ENCODE results near the gene NUP214.
"Not testable (repeated sequence)": the region's sequence is repeated elsewhere in the genome, so short reads cannot be mapped to it uniquely, and the experiment has no call there.

Gene NUP214

DNA sequence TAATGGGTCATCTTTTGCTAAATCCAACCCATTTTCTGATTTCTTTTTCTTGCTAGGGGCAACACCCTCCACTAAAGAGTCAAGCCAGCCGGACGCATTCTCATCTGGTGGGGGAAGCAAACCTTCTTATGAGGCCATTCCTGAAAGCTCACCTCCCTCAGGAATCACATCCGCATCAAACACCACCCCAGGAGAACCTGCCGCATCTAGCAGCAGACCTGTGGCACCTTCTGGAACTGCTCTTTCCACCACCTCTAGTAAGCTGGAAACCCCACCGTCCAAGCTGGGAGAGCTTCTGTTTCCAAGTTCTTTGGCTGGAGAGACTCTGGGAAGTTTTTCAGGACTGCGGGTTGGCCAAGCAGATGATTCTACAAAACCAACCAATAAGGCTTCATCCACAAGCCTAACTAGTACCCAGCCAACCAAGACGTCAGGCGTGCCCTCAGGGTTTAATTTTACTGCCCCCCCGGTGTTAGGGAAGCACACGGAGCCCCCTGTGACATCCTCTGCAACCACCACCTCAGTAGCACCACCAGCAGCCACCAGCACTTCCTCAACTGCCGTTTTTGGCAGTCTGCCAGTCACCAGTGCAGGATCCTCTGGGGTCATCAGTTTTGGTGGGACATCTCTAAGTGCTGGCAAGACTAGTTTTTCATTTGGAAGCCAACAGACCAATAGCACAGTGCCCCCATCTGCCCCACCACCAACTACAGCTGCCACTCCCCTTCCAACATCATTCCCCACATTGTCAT is 72.0 kb downstream of the NUP214 start:
- H3K9me3 ChIP-seq (ENCODE audit: control insufficient read depth, low read length): no peaks in the 10 kb centered on the region
- H3K27ac ChIP-seq (ENCODE audit: low read depth, low read length, severe bottlenecking): no peak overlapping the region
- peaks cover 88% of the 10 kb centered on the region for H3K36me3 ChIP-seq (ENCODE audit: control insufficient read depth, insufficient read depth, low read length)
- H3K4me3 ChIP-seq (ENCODE audit: extremely low read depth, insufficient read depth, low read length, poor library complexity, severe bottlenecking): no peak overlapping the region
- 93% methylated on average over 9 to 11 of the region's 11 CpGs for WGBS, 2 experiments (ENCODE audit: insufficient coverage in 2 of 2)
- no peaks in the 10 kb centered on the region for H3K4me1 ChIP-seq (ENCODE audit: control insufficient read depth, insufficient read depth, low read length, poor library complexity, severe bottlenecking)

DNA sequence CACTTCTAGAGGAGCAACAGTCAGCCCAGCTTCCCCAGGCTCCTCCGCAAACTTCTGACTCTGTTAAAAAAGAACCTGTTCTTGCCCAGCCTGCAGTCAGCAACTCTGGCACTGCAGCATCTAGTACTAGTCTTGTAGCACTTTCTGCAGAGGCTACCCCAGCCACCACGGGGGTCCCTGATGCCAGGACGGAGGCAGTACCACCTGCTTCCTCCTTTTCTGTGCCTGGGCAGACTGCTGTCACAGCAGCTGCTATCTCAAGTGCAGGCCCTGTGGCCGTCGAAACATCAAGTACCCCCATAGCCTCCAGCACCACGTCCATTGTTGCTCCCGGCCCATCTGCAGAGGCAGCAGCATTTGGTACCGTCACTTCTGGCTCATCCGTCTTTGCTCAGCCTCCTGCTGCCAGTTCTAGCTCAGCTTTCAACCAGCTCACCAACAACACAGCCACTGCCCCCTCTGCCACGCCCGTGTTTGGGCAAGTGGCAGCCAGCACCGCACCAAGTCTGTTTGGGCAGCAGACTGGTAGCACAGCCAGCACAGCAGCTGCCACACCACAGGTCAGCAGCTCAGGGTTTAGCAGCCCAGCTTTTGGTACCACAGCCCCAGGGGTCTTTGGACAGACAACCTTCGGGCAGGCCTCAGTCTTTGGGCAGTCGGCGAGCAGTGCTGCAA is 72.8 kb downstream of the NUP214 start:
- Histone ChIP-seq H3K4me3 (ENCODE audit: extremely low read depth, insufficient read depth, low read length, poor library complexity, severe bottlenecking) (no peak overlapping the region), H3K27ac (ENCODE audit: low read depth, low read length, severe bottlenecking) (no peak overlapping the region), H3K9me3 (ENCODE audit: control insufficient read depth, low read length) (no peaks in the 10 kb centered on the region), H3K36me3 (ENCODE audit: control insufficient read depth, insufficient read depth, low read length) (peaks cover 88% of the 10 kb centered on the region), H3K4me1 (ENCODE audit: control insufficient read depth, insufficient read depth, low read length, poor library complexity, severe bottlenecking) (no peaks in the 10 kb centered on the region)
- WGBS, 2 experiments (ENCODE audit: insufficient coverage in 2 of 2): 97 to 98% methylated on average over 15 of the region's 15 CpGs

DNA sequence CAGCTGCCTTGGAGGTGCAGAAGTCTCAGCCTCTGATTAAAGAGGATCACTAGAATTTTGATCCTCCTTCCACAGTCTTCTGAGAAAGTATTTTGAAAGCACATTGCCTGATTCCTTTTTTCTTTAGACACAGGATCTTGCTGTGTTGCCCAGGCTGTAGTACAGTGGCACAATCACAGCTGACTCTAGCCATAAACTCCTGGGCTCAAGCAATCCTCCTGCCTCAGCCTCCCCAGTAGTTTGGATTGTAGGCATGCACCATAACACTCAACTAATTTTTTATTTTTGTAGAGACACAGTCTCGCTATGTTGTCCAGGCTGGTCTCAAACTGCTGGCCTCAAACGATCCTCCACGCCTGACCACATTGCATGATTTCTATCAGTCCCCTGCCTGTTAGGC is 76.5 kb downstream of the NUP214 start:
- WGBS, 2 experiments (ENCODE audit: insufficient coverage in 2 of 2): 96% methylated on average over 3 of the region's 3 CpGs
- H3K36me3 ChIP-seq (ENCODE audit: control insufficient read depth, insufficient read depth, low read length): peaks cover 95% of the 10 kb centered on the region
- no peaks in the 10 kb centered on the region for H3K4me1 ChIP-seq (ENCODE audit: control insufficient read depth, insufficient read depth, low read length, poor library complexity, severe bottlenecking)
- H3K9me3 ChIP-seq (ENCODE audit: control insufficient read depth, low read length): no peaks in the 10 kb centered on the region
- no peak overlapping the region for H3K4me3 ChIP-seq (ENCODE audit: extremely low read depth, insufficient read depth, low read length, poor library complexity, severe bottlenecking)
- no peak overlapping the region for H3K27ac ChIP-seq (ENCODE audit: low read depth, low read length, severe bottlenecking)

DNA sequence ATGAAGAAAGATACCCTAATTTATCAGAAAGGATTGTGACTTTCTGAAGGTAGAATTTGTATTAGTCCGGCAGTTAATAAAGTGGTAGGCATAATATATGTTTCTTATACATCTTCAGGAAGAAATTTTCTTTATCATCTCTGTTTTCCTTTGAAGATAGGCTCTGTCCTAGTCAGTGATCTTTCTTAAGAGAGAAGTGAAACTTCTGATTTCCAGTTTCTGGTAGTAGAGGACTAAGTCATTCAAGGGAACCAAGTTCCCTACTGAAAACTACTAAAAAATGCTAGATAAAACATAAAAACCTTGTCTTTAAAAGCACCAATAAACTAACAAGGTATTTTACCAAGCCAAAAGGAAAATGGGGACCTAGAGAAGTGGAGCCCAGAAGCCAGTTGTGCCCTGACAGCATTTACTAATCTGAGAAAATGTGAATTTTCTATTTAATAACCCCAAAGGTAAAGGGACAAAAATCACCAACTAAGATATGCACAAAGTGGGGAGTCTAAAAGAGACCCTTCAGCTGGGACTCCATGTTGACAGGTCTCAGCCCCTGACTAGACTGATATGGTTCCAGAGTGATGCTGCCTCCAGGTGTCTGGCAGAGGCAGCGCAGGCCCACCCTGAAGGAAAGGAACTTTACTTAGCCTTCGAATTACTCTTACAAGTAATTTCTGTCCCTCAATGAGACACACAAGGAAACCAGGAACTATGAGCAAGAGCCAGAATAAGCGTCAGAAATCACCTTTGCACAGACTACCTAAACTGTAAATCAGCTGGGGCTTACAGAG is 78.2 kb downstream of the NUP214 start:
- H3K4me1 ChIP-seq (ENCODE audit: control insufficient read depth, insufficient read depth, low read length, poor library complexity, severe bottlenecking): no peaks in the 10 kb centered on the region
- WGBS, 2 experiments (ENCODE audit: insufficient coverage in 2 of 2): 80 to 90% methylated on average over 1 of the region's 4 CpGs
- H3K27ac ChIP-seq (ENCODE audit: low read depth, low read length, severe bottlenecking): no peak overlapping the region
- H3K9me3 ChIP-seq (ENCODE audit: control insufficient read depth, low read length): no peaks in the 10 kb centered on the region
- no peak overlapping the region for H3K4me3 ChIP-seq (ENCODE audit: extremely low read depth, insufficient read depth, low read length, poor library complexity, severe bottlenecking)
- H3K36me3 ChIP-seq (ENCODE audit: control insufficient read depth, insufficient read depth, low read length): peaks cover 95% of the 10 kb centered on the region

DNA sequence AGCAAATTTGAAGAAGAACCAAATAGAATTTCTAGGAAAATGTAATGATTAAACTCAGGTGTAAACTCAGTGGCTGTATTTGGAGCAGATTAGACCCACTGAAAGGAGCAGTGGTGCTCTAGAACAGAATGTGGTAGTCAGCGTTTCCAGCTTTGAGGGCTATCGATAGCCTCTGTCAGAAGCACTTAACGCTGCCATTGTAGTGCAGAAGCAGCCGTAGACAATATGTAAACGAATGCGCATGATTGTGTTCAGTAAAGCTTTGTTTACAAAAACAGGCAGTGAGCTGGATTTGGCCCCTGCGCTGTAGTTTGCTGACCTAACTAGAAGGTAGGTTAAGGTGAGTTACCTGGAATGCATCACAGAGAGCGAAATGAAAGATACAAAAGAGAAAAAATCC is 78.9 kb downstream of the NUP214 start:
- no peaks in the 10 kb centered on the region for H3K9me3 ChIP-seq (ENCODE audit: control insufficient read depth, low read length)
- WGBS, 2 experiments (ENCODE audit: insufficient coverage in 2 of 2): 65 to 78% methylated on average over 6 to 7 of the region's 8 CpGs
- H3K4me1 ChIP-seq (ENCODE audit: control insufficient read depth, insufficient read depth, low read length, poor library complexity, severe bottlenecking): no peaks in the 10 kb centered on the region
- no peak overlapping the region for H3K27ac ChIP-seq (ENCODE audit: low read depth, low read length, severe bottlenecking)
- H3K4me3 ChIP-seq (ENCODE audit: extremely low read depth, insufficient read depth, low read length, poor library complexity, severe bottlenecking): no peak overlapping the region
- peaks cover 94% of the 10 kb centered on the region for H3K36me3 ChIP-seq (ENCODE audit: control insufficient read depth, insufficient read depth, low read length)

DNA sequence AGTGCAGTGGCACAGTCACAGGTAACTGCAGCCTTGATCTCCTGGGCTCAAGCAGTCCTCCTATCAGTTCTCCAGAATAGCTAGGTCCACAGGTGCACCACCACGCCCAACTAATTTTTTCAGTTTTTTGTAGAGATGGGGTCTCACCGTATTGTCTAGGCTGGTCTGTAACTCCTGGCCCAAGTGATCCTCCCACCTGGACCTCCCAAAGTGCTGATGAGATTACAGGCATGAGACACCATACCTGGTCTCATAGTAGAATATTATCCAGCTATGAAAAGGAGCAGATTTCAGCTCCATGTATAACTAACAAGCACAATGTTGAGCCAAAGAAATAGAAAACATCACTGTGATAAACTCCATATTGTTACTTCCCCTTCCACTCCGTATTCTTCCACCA is 81.1 kb downstream of the NUP214 start:
- Histone ChIP-seq H3K4me3 (ENCODE audit: extremely low read depth, insufficient read depth, low read length, poor library complexity, severe bottlenecking) (no peak overlapping the region), H3K27ac (ENCODE audit: low read depth, low read length, severe bottlenecking) (no peak overlapping the region), H3K36me3 (ENCODE audit: control insufficient read depth, insufficient read depth, low read length) (peaks cover 90% of the 10 kb centered on the region), H3K4me1 (ENCODE audit: control insufficient read depth, insufficient read depth, low read length, poor library complexity, severe bottlenecking) (no peaks in the 10 kb centered on the region), H3K9me3 (ENCODE audit: control insufficient read depth, low read length) (peaks cover 4% of the 10 kb centered on the region)
- WGBS, 2 experiments (ENCODE audit: insufficient coverage in 2 of 2): 100% methylated on average over 1 of the region's 3 CpGs; no CpG with 5 or more reads in 1 of the 2 experiments

DNA sequence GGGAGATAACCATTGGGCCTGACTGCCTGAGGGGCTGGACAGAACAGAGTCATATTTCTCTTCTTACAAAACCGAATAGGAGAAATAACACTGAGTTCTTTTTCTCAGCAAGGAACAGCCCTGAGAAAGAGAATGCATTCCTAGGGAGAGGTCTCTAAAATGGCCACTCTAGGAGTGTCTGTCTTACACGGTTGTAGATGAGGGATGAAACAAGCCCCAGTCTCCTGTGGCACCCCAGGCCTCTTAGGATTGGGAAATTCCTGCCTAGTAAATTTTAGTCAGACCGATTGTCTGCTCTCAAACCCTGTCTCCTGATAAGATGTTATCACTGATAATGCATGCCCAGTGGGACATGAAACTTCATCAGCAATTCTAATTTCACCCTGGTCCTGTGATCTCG is 86.5 kb downstream of the NUP214 start:
- H3K4me1 ChIP-seq (ENCODE audit: control insufficient read depth, insufficient read depth, low read length, poor library complexity, severe bottlenecking); H3K27ac ChIP-seq (ENCODE audit: low read depth, low read length, severe bottlenecking); H3K4me3 ChIP-seq (ENCODE audit: extremely low read depth, insufficient read depth, low read length, poor library complexity, severe bottlenecking): not testable (repeated sequence)
- H3K9me3 ChIP-seq (ENCODE audit: control insufficient read depth, low read length): peaks cover 13% of the 10 kb centered on the region
- peaks cover 80% of the 10 kb centered on the region for H3K36me3 ChIP-seq (ENCODE audit: control insufficient read depth, insufficient read depth, low read length)
- 96 to 100% methylated on average over 2 to 3 of the region's 4 CpGs for WGBS, 2 experiments (ENCODE audit: insufficient coverage in 2 of 2)

DNA sequence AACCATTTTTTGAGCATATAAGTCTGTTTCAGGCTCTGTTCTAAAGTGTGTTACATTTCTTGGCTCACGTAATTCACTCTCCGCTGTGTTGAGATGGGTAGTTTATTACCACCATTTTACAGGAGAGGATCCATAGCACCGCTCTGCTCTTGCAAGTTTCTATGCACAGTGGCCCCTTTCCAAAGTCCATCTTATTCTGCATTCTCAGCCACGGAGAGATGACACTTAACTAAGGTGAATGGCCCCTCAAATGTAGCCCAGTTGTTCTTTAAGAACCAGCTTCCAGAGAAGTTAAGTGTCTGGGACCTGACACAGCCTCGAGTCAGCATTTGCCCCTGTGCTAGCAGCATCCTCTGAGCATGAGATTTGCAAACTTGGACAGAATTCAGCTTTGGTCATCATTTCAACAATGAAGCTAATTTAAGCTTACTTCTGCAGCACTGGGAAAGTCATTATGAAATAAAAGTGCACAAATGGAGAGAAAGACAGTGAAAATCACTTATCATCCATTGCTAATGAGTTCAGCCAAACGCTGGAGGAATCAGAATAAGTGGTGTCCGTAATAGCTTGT is 89.0 kb downstream of the NUP214 start:
- Histone ChIP-seq H3K27ac (ENCODE audit: low read depth, low read length, severe bottlenecking) (no peak overlapping the region), H3K4me3 (ENCODE audit: extremely low read depth, insufficient read depth, low read length, poor library complexity, severe bottlenecking) (no peak overlapping the region), H3K36me3 (ENCODE audit: control insufficient read depth, insufficient read depth, low read length) (peaks cover 72% of the 10 kb centered on the region), H3K9me3 (ENCODE audit: control insufficient read depth, low read length) (peaks cover 13% of the 10 kb centered on the region), H3K4me1 (ENCODE audit: control insufficient read depth, insufficient read depth, low read length, poor library complexity, severe bottlenecking) (no peaks in the 10 kb centered on the region)
- WGBS, 2 experiments (ENCODE audit: insufficient coverage in 2 of 2): 84 to 97% methylated on average over 2 to 6 of the region's 7 CpGs

DNA sequence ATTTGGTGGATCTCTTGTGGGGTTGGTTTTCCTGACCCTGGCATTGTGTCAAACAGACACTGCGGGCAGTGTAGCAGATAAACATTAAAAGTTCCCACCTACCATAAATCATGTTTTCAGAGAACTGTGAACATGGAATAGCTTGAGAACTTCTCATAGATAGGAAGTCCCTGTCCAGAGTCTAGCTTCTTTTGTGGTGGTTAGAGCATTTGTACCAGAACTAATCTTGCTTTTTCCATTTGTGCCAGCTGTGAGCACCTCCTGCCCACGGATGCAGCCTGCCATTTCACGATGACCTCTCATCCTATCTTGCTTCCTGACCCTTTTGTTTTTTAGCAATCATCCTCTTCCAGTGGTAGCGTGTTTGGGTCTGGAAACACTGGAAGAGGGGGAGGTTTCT is 89.5 kb downstream of the NUP214 start:
- peaks cover 69% of the 10 kb centered on the region for H3K36me3 ChIP-seq (ENCODE audit: control insufficient read depth, insufficient read depth, low read length)

DNA sequence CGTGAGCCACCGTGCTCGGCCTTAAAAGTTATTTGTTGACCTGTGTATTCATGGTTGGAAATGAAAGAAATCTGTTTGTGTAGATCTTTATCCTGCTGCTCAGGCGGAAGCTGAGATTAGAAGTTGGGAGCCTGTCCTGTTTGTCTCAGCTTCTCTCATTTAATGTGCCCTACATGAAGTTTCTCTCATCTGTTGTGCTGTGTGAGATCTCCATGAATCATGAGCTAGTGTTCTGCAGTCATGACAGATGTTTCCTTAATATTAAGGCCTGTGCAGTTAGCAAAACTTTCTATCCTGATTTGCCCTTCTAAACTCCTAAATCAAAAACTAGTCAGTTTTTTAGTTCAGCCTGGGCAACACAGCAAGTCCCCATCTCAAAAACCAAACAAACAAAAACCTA is 91.4 kb downstream of the NUP214 start:
- 91 to 100% methylated on average over 1 to 4 of the region's 4 CpGs for WGBS, 2 experiments (ENCODE audit: insufficient coverage in 2 of 2)
- peaks cover 62% of the 10 kb centered on the region for H3K36me3 ChIP-seq (ENCODE audit: control insufficient read depth, insufficient read depth, low read length)
- no peak overlapping the region for H3K27ac ChIP-seq (ENCODE audit: low read depth, low read length, severe bottlenecking)
- no peaks in the 10 kb centered on the region for H3K4me1 ChIP-seq (ENCODE audit: control insufficient read depth, insufficient read depth, low read length, poor library complexity, severe bottlenecking)
- H3K4me3 ChIP-seq (ENCODE audit: extremely low read depth, insufficient read depth, low read length, poor library complexity, severe bottlenecking): no peak overlapping the region
- peaks cover 7% of the 10 kb centered on the region for H3K9me3 ChIP-seq (ENCODE audit: control insufficient read depth, low read length)

More for the DNA sequence above, 89.5 kb downstream of the NUP214 start:
- H3K4me3 ChIP-seq (ENCODE audit: extremely low read depth, insufficient read depth, low read length, poor library complexity, severe bottlenecking): no peak overlapping the region
- no peaks in the 10 kb centered on the region for H3K4me1 ChIP-seq (ENCODE audit: control insufficient read depth, insufficient read depth, low read length, poor library complexity, severe bottlenecking)
- WGBS, 2 experiments (ENCODE audit: insufficient coverage in 2 of 2): 71% methylated on average over 1 of the region's 4 CpGs; no CpG with 5 or more reads in 1 of the 2 experiments
- H3K9me3 ChIP-seq (ENCODE audit: control insufficient read depth, low read length): peaks cover 13% of the 10 kb centered on the region
- no peak overlapping the region for H3K27ac ChIP-seq (ENCODE audit: low read depth, low read length, severe bottlenecking)
